BE2C (cell line): ENCODE measurements around the gene RAB34.

Experiments
- DNase-seq: peaks from one replicate; pipeline ENCODE4 v3.0.0-alpha.2; 2020
- H3K27me3 ChIP-seq: fragments of 250-450 bp; sonication (Bioruptor Pico); 2 replicates; pipeline ENCODE4 v1.5.1; 2020; ENCODE audit warnings: mild to moderate bottlenecking
- H3K36me3 ChIP-seq: fragments of 250-450 bp; sonication (Bioruptor Pico); 2 replicates; pipeline ENCODE4 v1.5.1; 2020; ENCODE audit warnings: mild to moderate bottlenecking
- H3K4me1 ChIP-seq: fragments of 250-450 bp; sonication (Bioruptor Pico); 2 replicates; pipeline ENCODE4 v1.5.1; 2020
- H3K4me3 ChIP-seq: 2 replicates; pipeline ENCODE4 v1.5.1; 2011; ENCODE audit warnings: low read depth, low read length
- H3K9me3 ChIP-seq: fragments of 250-450 bp; sonication (Bioruptor Pico); 2 replicates; pipeline ENCODE4 v1.5.1; 2020
- CTCF ChIP-seq: IDR thresholded peaks from 2 replicates; pipeline ENCODE4 v1.5.1; 2012; ENCODE audit warnings: mild to moderate bottlenecking, low read depth, low read length

Gene RAB34

GRCh38 chr17:28705074-28705659, 12.5 kb downstream of the RAB34 start:
- Histone ChIP-seq H3K36me3 (peaks cover 10% of the 10 kb centered on the region), H3K4me1 (no peaks in the 10 kb centered on the region)

DNA sequence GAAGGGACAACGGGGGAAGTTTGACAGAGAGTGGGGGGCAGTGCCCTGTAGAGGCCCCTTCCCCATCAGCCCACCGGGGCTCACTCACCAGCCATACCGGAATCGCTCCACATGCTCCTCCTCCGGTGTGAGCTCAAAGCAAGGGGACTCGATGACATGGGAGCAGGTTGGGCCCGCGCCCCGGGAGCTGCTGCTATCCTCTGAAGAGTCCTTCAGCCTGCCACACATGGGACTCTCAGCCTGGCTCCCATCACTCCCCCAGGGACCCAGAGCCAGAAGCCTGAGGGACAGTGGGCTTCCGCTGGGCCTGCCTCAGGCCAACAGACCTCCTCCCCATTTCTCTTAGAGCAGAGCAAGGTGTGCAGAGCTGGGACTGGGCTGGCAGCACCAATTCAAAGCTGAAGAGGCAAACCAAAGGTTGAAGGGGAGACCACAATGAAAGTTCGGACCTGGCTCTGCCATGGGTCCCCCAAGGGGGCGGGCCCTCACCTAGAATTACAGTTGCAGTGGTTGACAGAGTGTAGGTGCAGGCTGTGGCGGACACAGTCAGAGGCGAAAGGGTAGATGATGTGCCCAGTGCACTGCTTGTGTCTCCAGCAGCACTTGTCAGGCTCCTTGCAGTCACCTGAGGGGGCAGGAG, 13.3 kb downstream of the RAB34 start:
- Histone ChIP-seq H3K4me3 (no peak overlapping the region), H3K27me3 (no peaks in the 10 kb centered on the region), H3K9me3 (no peaks in the 10 kb centered on the region), H3K36me3 (peaks cover 17% of the 10 kb centered on the region), H3K4me1 (no peaks in the 10 kb centered on the region)
- TF ChIP-seq CTCF = no peak
- DNase-seq = no peak

More at GRCh38 chr17:28705074-28705659, 12.5 kb downstream of the RAB34 start:
- Histone ChIP-seq H3K4me3 (no peak overlapping the region), H3K27me3 (no peaks in the 10 kb centered on the region), H3K9me3 (no peaks in the 10 kb centered on the region)
- no peak for DNase-seq
- no peak for TF ChIP-seq CTCF

DNA sequence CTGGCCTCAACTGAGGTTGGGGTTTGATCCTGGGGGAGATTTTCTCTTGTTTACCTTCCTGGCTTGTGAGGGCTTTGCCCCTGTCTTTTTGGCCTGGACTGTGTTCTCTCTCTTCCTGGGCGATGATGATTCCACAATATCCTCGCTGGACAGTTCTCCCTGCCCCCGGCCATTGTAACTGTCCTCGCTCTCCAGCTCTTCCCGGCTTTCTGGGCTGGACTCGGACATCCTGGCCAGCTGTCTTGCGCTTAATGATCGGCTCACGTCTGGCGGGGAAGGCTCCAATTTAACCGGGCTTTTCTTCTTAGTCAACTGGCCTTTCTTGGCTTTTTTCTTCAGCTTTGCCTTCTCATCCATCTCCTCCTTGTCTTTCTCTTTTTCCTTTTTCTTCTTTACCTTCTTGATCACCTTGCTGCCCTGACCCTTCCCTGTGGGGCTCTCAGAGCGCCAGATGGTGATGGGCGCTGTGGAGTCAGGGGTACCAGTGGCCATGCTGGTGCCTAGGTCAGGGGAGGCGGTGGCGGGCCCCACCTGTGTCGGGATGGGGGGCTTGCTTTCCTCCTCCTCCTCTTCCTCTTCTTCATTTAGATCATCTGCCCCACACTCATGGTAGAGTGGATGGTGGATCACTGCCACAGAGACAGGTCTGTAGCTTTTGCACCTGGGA, 14.0 kb downstream of the RAB34 start:
- H3K4me3 ChIP-seq = no peak overlapping the region
- H3K27me3 ChIP-seq = no peaks in the 10 kb centered on the region
- no peak for DNase-seq
- TF ChIP-seq CTCF = no peak
- no peaks in the 10 kb centered on the region for H3K9me3 ChIP-seq
- H3K4me1 ChIP-seq = no peaks in the 10 kb centered on the region
- peaks cover 20% of the 10 kb centered on the region for H3K36me3 ChIP-seq

DNA sequence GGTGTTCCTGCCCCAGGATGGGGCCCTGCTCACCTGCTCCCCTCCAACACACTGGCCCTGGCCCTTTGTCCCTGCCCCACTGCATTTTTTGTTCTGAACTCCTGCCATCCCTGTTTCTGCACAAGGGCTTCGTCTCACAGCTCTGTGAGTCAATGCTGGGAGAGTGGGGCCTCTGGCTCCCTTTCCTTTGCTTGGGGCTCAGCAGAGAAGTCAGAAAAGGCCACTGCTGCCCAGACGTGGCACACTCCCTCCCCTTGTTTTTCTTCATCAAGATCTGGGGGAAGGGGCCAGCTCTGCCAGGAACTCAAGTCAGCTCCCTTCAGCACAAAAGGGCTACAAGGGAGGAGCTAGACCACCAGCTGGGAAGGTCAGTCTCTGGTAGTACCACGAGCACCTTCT, 14.9 kb downstream of the RAB34 start:
- TF ChIP-seq CTCF = no peak
- Histone ChIP-seq H3K27me3 (no peaks in the 10 kb centered on the region), H3K4me3 (no peak overlapping the region), H3K9me3 (no peaks in the 10 kb centered on the region), H3K4me1 (no peaks in the 10 kb centered on the region), H3K36me3 (peaks cover 27% of the 10 kb centered on the region)
- no peak for DNase-seq

GRCh38 chr17:28702026-28702751, 15.5 kb downstream of the RAB34 start:
- H3K4me3 ChIP-seq = no peak overlapping the region
- H3K27me3 ChIP-seq = no peaks in the 10 kb centered on the region
- no peaks in the 10 kb centered on the region for H3K9me3 ChIP-seq
- no peaks in the 10 kb centered on the region for H3K4me1 ChIP-seq
- peaks cover 32% of the 10 kb centered on the region for H3K36me3 ChIP-seq
- DNase-seq = no peak
- TF ChIP-seq CTCF = no peak
